K562 (cell line): ENCODE data around the gene LAMA3.

Experiments
- ATF7 ChIP-seq: fragments of 450-650 bp; IDR thresholded peaks from 2 replicates; pipeline ENCODE4 v1.7.1; 2014; ENCODE audit warnings: mild to moderate bottlenecking, moderate library complexity
- CBX5 ChIP-seq: IDR thresholded peaks from 2 replicates; pipeline ENCODE4 v1.6.1; 2014; ENCODE audit warnings: low read depth, borderline replicate concordance
- EP300 ChIP-seq: IDR thresholded peaks from 2 replicates; pipeline ENCODE4 v1.6.1; 2012; ENCODE audit warnings: low read length, improper control_type of control experiment
- ETV5 ChIP-seq: sonication (generic); formaldehyde crosslinking; IDR thresholded peaks from 2 replicates; pipeline ENCODE4 v1.4.0; 2020; ENCODE audit warnings: low read depth, mild to moderate bottlenecking, missing genetic modification reagents
- HDAC3 ChIP-seq: fragments of 450-650 bp; IDR thresholded peaks from 2 replicates; pipeline ENCODE4 v1.6.1; 2018; ENCODE audit warnings: borderline replicate concordance, mild to moderate bottlenecking, moderate library complexity; ENCODE audit not compliant: partially characterized antibody
- POLR2A ChIP-seq: fragments of 450-650 bp; conservative IDR thresholded peaks from 2 replicates; pipeline ENCODE4 v1.6.1; 2016
- POLR2AphosphoS5 ChIP-seq: IDR thresholded peaks from 2 replicates; pipeline ENCODE4 v1.6.1; 2011; ENCODE audit warnings: mild to moderate bottlenecking, low read depth, low read length, moderate library complexity; ENCODE audit not compliant: control insufficient read depth, insufficient read depth
- ZBTB1 ChIP-seq: sonication (generic); formaldehyde crosslinking; IDR thresholded peaks from 2 replicates; pipeline ENCODE4 v1.8.1; 2023; ENCODE audit warnings: missing genetic modification reagents, low read depth, mild to moderate bottlenecking, borderline replicate concordance
- ZFX ChIP-seq: sonication (generic); formaldehyde crosslinking; IDR thresholded peaks from 2 replicates; pipeline ENCODE4 v1.8.0; 2022; ENCODE audit warnings: mild to moderate bottlenecking, missing genetic modification reagents, moderate library complexity
- TF ChIP-seq, protein P1 (sequence below), 2 experiments: IDR thresholded peaks; 2 replicates each; pipeline ENCODE4 v1.6.1; 2012; ENCODE audit warnings: improper control_type of control experiment in 2 of 2, low read depth in 2 of 2, low read length in 2 of 2, borderline replicate concordance in 1 of 2
- TF ChIP-seq, protein P2 (sequence below), 3 experiments: IDR thresholded peaks in 2 of 3; conservative IDR thresholded peaks in 1 of 3; 2 replicates each; pipeline ENCODE4 v1.5.1; 2011 to 2012; ENCODE audit warnings: low read length in 3 of 3, mild to moderate bottlenecking in 3 of 3, control low read depth in 2 of 3, improper control_type of control experiment in 1 of 3, inconsistent platforms in 1 of 3, low read depth in 1 of 3, mixed read lengths in 1 of 3, moderate library complexity in 1 of 3; ENCODE audit not compliant: insufficient read depth in 2 of 3

DNA sequence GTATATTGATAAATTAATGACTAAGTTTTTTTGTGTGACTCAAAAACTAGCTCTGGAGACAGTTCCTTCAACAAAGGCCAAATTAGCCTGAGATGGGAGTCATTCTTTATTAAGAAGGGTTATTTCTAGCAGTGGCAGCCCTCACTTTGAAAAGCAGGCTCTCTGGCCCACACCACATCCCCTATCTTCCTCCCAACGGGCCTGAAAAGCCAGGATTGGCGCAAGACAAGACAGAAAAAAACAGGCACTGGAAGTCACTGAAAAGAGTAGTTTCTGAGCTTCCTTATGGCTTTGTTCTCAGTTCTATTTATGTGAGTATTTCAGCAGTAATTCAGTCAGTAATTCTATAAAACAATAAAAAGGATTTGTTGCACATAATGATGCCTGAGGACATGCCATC lies 149.0 kb downstream of the LAMA3 start:
- TF ChIP-seq ATF7 (no peak), ZBTB1 (CRISPR knock-in tag) (no peak), POLR2AphosphoS5 (no peak), ZFX (CRISPR knock-in tag) (no peak), HDAC3 (no peak), ETV5 (CRISPR knock-in tag) (no peak), CBX5 (no peak), POLR2A (no peak), EP300 (no peak)
- TF ChIP-seq, protein P1, sequence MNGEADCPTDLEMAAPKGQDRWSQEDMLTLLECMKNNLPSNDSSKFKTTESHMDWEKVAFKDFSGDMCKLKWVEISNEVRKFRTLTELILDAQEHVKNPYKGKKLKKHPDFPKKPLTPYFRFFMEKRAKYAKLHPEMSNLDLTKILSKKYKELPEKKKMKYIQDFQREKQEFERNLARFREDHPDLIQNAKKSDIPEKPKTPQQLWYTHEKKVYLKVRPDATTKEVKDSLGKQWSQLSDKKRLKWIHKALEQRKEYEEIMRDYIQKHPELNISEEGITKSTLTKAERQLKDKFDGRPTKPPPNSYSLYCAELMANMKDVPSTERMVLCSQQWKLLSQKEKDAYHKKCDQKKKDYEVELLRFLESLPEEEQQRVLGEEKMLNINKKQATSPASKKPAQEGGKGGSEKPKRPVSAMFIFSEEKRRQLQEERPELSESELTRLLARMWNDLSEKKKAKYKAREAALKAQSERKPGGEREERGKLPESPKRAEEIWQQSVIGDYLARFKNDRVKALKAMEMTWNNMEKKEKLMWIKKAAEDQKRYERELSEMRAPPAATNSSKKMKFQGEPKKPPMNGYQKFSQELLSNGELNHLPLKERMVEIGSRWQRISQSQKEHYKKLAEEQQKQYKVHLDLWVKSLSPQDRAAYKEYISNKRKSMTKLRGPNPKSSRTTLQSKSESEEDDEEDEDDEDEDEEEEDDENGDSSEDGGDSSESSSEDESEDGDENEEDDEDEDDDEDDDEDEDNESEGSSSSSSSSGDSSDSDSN (IDR thresholded peaks at IDR 0.05; ENCODE audit: borderline replicate concordance in 1 of 2, low read depth in 2 of 2, low read length in 2 of 2), result no peak
- TF ChIP-seq, protein P2, sequence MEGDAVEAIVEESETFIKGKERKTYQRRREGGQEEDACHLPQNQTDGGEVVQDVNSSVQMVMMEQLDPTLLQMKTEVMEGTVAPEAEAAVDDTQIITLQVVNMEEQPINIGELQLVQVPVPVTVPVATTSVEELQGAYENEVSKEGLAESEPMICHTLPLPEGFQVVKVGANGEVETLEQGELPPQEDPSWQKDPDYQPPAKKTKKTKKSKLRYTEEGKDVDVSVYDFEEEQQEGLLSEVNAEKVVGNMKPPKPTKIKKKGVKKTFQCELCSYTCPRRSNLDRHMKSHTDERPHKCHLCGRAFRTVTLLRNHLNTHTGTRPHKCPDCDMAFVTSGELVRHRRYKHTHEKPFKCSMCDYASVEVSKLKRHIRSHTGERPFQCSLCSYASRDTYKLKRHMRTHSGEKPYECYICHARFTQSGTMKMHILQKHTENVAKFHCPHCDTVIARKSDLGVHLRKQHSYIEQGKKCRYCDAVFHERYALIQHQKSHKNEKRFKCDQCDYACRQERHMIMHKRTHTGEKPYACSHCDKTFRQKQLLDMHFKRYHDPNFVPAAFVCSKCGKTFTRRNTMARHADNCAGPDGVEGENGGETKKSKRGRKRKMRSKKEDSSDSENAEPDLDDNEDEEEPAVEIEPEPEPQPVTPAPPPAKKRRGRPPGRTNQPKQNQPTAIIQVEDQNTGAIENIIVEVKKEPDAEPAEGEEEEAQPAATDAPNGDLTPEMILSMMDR (IDR thresholded peaks at IDR 0.05 in 2 of 3, conservative IDR thresholded peaks at IDR 0.05 in 1 of 3; ENCODE audit: insufficient read depth in 2 of 3, low read depth in 1 of 3, low read length in 3 of 3), result no peak
